NCI-H226 (cell line): ENCODE data around the gene WDR35.

ENCODE experiments used
- DNase-seq: peaks from one replicate; pipeline ENCODE4 v3.0.0-alpha.2; 2015

Gene WDR35

DNA sequence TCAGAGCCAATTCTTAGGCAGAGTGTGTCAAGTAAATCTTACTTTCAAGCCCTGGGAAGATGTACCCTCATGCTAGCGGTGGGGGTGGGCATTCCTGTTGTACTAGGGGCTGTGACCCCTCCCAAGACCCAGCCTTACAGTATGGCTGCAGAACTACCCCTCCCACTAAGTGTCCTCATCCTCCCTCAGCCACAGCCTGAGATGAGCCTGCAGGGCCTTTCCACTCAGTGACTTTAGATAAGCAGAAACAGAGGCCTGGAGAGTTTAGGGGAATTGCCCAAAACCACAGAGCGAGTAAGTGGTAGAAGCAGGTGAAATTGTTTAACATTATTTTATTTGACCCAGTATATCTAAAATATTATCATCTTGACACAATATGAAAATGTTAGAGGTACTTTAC lies 124.8 kb downstream of the WDR35 start:
- DNase-seq, result no peak

DNA sequence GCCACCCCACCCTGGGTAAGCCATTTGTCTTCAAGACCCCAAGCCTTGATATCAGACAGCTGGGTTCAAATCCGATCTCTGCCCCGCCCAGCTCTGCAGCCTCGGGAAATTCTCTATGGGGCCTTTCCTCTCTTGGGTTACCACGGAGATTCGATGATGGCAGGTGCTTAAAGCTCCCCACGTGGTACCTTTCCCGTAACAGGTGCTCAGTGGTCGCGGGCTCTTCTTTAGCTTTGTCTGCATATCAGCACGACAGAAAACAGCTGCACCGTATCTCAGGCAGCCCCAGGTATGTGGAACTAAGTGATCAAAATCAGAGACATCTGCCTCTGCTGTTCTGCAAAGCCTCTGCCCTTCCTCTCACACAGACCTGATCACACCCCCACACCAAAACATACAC lies 125.5 kb downstream of the WDR35 start:
- no peak for DNase-seq

DNA sequence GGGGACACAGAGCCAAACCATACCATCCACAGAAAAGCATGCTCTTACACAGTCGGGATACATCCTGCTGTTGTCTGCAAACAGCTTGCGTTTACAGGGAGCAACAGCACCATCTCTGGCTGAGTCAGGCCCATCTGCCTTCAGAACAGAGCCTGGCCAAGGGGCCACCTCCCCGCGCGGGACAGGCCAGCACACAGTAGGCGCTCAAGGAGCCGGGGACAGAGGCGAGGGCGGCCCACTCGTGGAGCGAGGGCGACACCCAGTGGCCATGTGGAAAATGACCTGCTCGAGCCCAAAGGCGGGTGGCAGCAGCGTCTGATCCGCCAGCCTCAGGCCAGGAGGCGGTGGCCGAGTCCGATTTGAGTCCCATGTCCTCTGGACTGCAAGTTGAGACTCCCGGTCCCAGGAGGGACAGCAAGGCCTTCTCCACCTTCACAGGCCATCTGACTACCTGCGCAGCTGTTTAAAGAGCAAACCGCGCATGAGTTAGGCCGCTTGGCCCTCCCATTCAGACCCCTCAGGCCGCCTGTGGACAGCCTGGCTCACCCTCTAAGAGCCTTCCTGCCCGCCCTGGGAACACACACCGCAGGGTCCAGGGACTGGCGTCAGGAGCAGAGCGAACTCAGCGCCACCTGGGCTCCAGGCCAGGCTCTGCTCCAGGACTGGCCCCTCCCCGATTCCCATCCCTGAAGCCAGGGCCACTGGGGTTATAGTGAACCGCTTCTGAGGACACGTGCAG lies 126.4 kb downstream of the WDR35 start:
- no peak for DNase-seq

DNA sequence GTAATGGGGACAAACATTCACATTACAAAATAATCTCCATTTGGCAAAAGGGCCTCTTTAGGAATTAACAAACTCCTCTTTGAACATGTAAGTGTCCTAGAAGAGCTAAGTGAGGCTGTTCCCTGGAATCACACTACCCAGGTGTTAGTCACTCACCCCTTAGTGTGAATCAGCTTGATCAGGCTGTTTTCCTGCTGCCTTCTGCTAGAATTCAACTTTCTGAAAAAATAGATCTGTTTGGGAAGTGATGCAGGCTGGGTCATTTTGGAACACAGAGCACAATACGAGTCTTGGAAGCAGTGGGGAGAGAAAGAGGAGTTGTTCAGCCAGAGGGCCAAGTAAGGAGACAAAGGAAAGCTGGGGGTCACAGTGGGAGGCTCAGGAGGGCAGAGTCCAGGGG lies 128.1 kb downstream of the WDR35 start:
- DNase-seq, result no peak
